HEK293T (cell line): ENCODE measurements around the gene FOXL1.

Experiments used
- CTCF ChIA-PET: fragments of 350-600 bp; formaldehyde crosslinking; extraction: SDS; loops from one replicate; lab custom pipeline; 2021; ENCODE audit warnings: antibody characterized with exemption, inconsistent platforms; lab: Yijun Ruan, JAX
- POLR2A ChIA-PET: fragments of 350-600 bp; formaldehyde crosslinking; extraction: SDS; loops from one replicate; lab custom pipeline; 2020; ENCODE audit warnings: antibody characterized with exemption, inconsistent platforms; lab: Yijun Ruan, JAX
- DNase-seq: peaks from one replicate; pipeline ENCODE4 v3.0.0; 2012; ENCODE audit warnings: mixed read lengths; ENCODE audit errors: extremely low spot score
- ARNT ChIP-seq: fragments of 450-650 bp; IDR thresholded peaks from 2 replicates; pipeline ENCODE4 v1.6.1; 2017; ENCODE audit warnings: mild to moderate bottlenecking
- BHLHE40 ChIP-seq: fragments of 450-650 bp; IDR thresholded peaks from 2 replicates; pipeline ENCODE4 v1.6.1; 2016; ENCODE audit warnings: mild to moderate bottlenecking, moderate library complexity, borderline replicate concordance
- CTBP1 ChIP-seq: fragments of 450-650 bp; IDR thresholded peaks from 2 replicates; pipeline ENCODE4 v1.6.1; 2016; ENCODE audit warnings: borderline replicate concordance
- ELF4 ChIP-seq: fragments of 450-650 bp; IDR thresholded peaks from 2 replicates; pipeline ENCODE4 v1.6.1; 2017; ENCODE audit warnings: antibody characterized with exemption
- FOXA1 ChIP-seq: fragments of 450-650 bp; IDR thresholded peaks from 2 replicates; pipeline ENCODE4 v1.6.1; 2016; ENCODE audit warnings: mild to moderate bottlenecking
- FOXK2 ChIP-seq: fragments of 450-650 bp; IDR thresholded peaks from 2 replicates; pipeline ENCODE4 v1.6.1; 2016; ENCODE audit warnings: mild to moderate bottlenecking
- FOXM1 ChIP-seq: fragments of 450-650 bp; IDR thresholded peaks from 2 replicates; pipeline ENCODE4 v1.6.1; 2017; ENCODE audit warnings: mild to moderate bottlenecking, borderline replicate concordance
- HDGF ChIP-seq: fragments of 450-650 bp; IDR thresholded peaks from 2 replicates; pipeline ENCODE4 v1.6.1; 2017; ENCODE audit warnings: antibody characterized with exemption, borderline replicate concordance
- L3MBTL2 ChIP-seq: fragments of 450-650 bp; conservative IDR thresholded peaks from 2 replicates; pipeline ENCODE4 v1.6.1; 2016; ENCODE audit warnings: mild to moderate bottlenecking
- LEF1 ChIP-seq: fragments of 450-650 bp; IDR thresholded peaks from 2 replicates; pipeline ENCODE4 v1.6.1; 2017; ENCODE audit warnings: mild to moderate bottlenecking, borderline replicate concordance
- NFRKB ChIP-seq: fragments of 450-650 bp; IDR thresholded peaks from 2 replicates; pipeline ENCODE4 v1.6.1; 2016; ENCODE audit warnings: mild to moderate bottlenecking, moderate library complexity
- PKNOX1 ChIP-seq: fragments of 450-650 bp; IDR thresholded peaks from 2 replicates; pipeline ENCODE4 v1.6.1; 2016
- SP1 ChIP-seq: fragments of 450-650 bp; IDR thresholded peaks from 2 replicates; pipeline ENCODE4 v1.6.1; 2017
- SUZ12 ChIP-seq: fragments of 450-650 bp; IDR thresholded peaks from 2 replicates; pipeline ENCODE4 v1.6.1; 2016; ENCODE audit warnings: mild to moderate bottlenecking
- TARDBP ChIP-seq: fragments of 450-650 bp; IDR thresholded peaks from 2 replicates; pipeline ENCODE4 v1.6.1; 2016
- ZNF384 ChIP-seq: fragments of 450-650 bp; IDR thresholded peaks from 2 replicates; pipeline ENCODE4 v1.6.1; 2016

The FOXL1 gene

GRCh38 chr16:86590501-86591144, 12.3 kb downstream of the FOXL1 start:
- POLR2A ChIA-PET: no interaction called here
- no peak for TF ChIP-seq TARDBP
- TF ChIP-seq FOXA1: no peak
- TF ChIP-seq SP1: no peak
- TF ChIP-seq FOXM1: no peak
- TF ChIP-seq CTBP1: no peak
- no peak for TF ChIP-seq ELF4
- TF ChIP-seq NFRKB: no peak
- no peak for TF ChIP-seq ARNT
- TF ChIP-seq BHLHE40: no peak
- TF ChIP-seq FOXK2: no peak
- TF ChIP-seq PKNOX1: no peak
- no peak for TF ChIP-seq ZNF384
- TF ChIP-seq L3MBTL2: no peak
- TF ChIP-seq LEF1: no peak
- no peak for TF ChIP-seq SUZ12
- no peak for TF ChIP-seq HDGF
- CTCF ChIA-PET: no interaction called here
- no peak for DNase-seq

- ChIA-PET CTCF (no interaction called here), POLR2A (no interaction called here)
- DNase-seq: no peak
- TF ChIP-seq SP1 (no peak), CTBP1 (peak; percentile 10; the same call in 1 of the 2 replicates)
Measured at GRCh38 chr16:86591270-86591669, 12.9 kb downstream of the FOXL1 start.

GRCh38 chr16:86593913-86594620, 15.7 kb downstream of the FOXL1 start:
- ChIA-PET POLR2A (interaction anchor here (1.9 kb wide), 1 partner anchor 18 kb away, joined by 5 read pairs; no protein-coding TSS in a partner anchor), CTCF (interaction anchor here (0.6 kb wide), 1 partner anchor 31 kb away, joined by 5 read pairs; no protein-coding TSS in a partner anchor)
- no peak for DNase-seq
- TF ChIP-seq ARNT (no peak), NFRKB (no peak), PKNOX1 (no peak), SP1 (no peak), FOXM1 (no peak), CTBP1 (no peak), SUZ12 (no peak), HDGF (no peak), FOXA1 (no peak), FOXK2 (no peak), TARDBP (no peak), ZNF384 (no peak)

- no peak for DNase-seq
- TF ChIP-seq ELF4: no peak
- TF ChIP-seq PKNOX1: peak; percentile 66
- TF ChIP-seq HDGF: no peak
- no peak for TF ChIP-seq ARNT
- CTCF ChIA-PET: interaction anchor here (0.6 kb wide), 1 partner anchor 32 kb away, joined by 5 read pairs; no protein-coding TSS in a partner anchor
- POLR2A ChIA-PET: interaction anchor here (1.9 kb wide), 1 partner anchor 18 kb away, joined by 5 read pairs; no protein-coding TSS in a partner anchor
Measured at GRCh38 chr16:86594721-86595120, 16.4 kb downstream of the FOXL1 start.

- CTCF ChIA-PET: no interaction called here
- POLR2A ChIA-PET: no interaction called here
- DNase-seq: no peak
- no peak for TF ChIP-seq FOXK2
- TF ChIP-seq SP1: no peak
- no peak for TF ChIP-seq ZNF384
- no peak for TF ChIP-seq ELF4
- no peak for TF ChIP-seq ARNT
- TF ChIP-seq FOXM1: no peak
- TF ChIP-seq SUZ12: no peak
- TF ChIP-seq TARDBP: no peak
- TF ChIP-seq FOXA1: no peak
- no peak for TF ChIP-seq NFRKB
- no peak for TF ChIP-seq L3MBTL2
- TF ChIP-seq BHLHE40: no peak
- TF ChIP-seq PKNOX1: no peak
- TF ChIP-seq HDGF: no peak
- TF ChIP-seq LEF1: no peak
- TF ChIP-seq CTBP1: no peak
Measured at GRCh38 chr16:86595983-86596605, 17.7 kb downstream of the FOXL1 start.
